HEK293 (cell line): Measurements from ENCODE around the gene RBMS3.

Experiments
- CTCF ChIA-PET: fragments of 350-600 bp; formaldehyde crosslinking; extraction: SDS; loops from one replicate; lab custom pipeline; 2021; ENCODE audit warnings: antibody characterized with exemption; lab: Yijun Ruan, JAX
- POLR2A ChIA-PET: fragments of 300-600 bp; formaldehyde crosslinking; extraction: SDS; loops from one replicate; lab custom pipeline; 2020; ENCODE audit warnings: antibody characterized with exemption, inconsistent platforms; lab: Yijun Ruan, JAX
- H3K27ac ChIP-seq: fragments of 200-500 bp; sonication (Bioruptor generic); 2 replicates; pipeline ENCODE4 v1.5.1; 2014; ENCODE audit warnings: low read depth, low read length, control low read depth, inconsistent platforms; ENCODE audit errors: extremely low read depth
- H3K36me3 ChIP-seq, 2 experiments: fragments of 200-500 bp in 1 of 2; sonication (Bioruptor generic) in 1 of 2; 1 replicate in 1 of 2; 2 replicates in 1 of 2; pipeline ENCODE4 v1.5.1; 2014 to 2017; ENCODE audit warnings: inconsistent platforms in 2 of 2, low read length in 2 of 2; ENCODE audit not compliant: control insufficient read depth in 2 of 2, insufficient read depth in 1 of 2
- H3K4me1 ChIP-seq: fragments of 200-500 bp; sonication (Bioruptor generic); 2 replicates; pipeline ENCODE4 v1.5.1; 2014; ENCODE audit warnings: mild to moderate bottlenecking, low read length, inconsistent platforms; ENCODE audit not compliant: control insufficient read depth, insufficient read depth
- H3K4me3 ChIP-seq: 2 replicates; pipeline ENCODE4 v1.5.1; 2011; ENCODE audit warnings: low read depth, mild to moderate bottlenecking, control low read depth, low read length, moderate library complexity
- H3K9me3 ChIP-seq: fragments of 200-500 bp; sonication (Bioruptor generic); 2 replicates; pipeline ENCODE4 v1.5.1; 2014; ENCODE audit warnings: low read depth, low read length, inconsistent platforms; ENCODE audit not compliant: control insufficient read depth, insufficient read depth
- FEZF1 ChIP-seq: fragments of 450-650 bp; formaldehyde crosslinking; IDR thresholded peaks from 2 replicates; pipeline ENCODE4 v1.5.1; 2016; ENCODE audit warnings: missing biosample characterization, missing genetic modification characterization
- GLIS1 ChIP-seq: fragments of 450-650 bp; formaldehyde crosslinking; IDR thresholded peaks from 2 replicates; pipeline ENCODE4 v1.5.1; 2016; ENCODE audit warnings: missing biosample characterization, missing genetic modification characterization
- GLIS2 ChIP-seq: fragments of 450-650 bp; formaldehyde crosslinking; IDR thresholded peaks from 2 replicates; pipeline ENCODE4 v1.5.1; 2016; ENCODE audit warnings: missing biosample characterization, missing genetic modification characterization
- INSM2 ChIP-seq: fragments of 450-650 bp; formaldehyde crosslinking; IDR thresholded peaks from 2 replicates; pipeline ENCODE4 v1.5.1; 2016; ENCODE audit warnings: missing biosample characterization, missing genetic modification characterization
- KLF8 ChIP-seq: fragments of 450-650 bp; formaldehyde crosslinking; IDR thresholded peaks from 2 replicates; pipeline ENCODE4 v1.5.1; 2016; ENCODE audit warnings: missing biosample characterization, missing genetic modification characterization
- KLF9 ChIP-seq: fragments of 450-650 bp; formaldehyde crosslinking; IDR thresholded peaks from 2 replicates; pipeline ENCODE4 v1.5.1; 2016; ENCODE audit warnings: missing biosample characterization, missing genetic modification characterization, low read depth
- MZF1 ChIP-seq: fragments of 450-650 bp; formaldehyde crosslinking; IDR thresholded peaks from 2 replicates; pipeline ENCODE4 v1.5.1; 2017; ENCODE audit warnings: missing biosample characterization, missing genetic modification characterization, borderline replicate concordance
- PRDM10 ChIP-seq: fragments of 450-650 bp; formaldehyde crosslinking; IDR thresholded peaks from 2 replicates; pipeline ENCODE4 v1.5.1; 2016; ENCODE audit warnings: missing biosample characterization, missing genetic modification characterization
- PRDM4 ChIP-seq: fragments of 450-650 bp; formaldehyde crosslinking; IDR thresholded peaks from 2 replicates; pipeline ENCODE4 v1.5.1; 2017; ENCODE audit warnings: missing biosample characterization, missing genetic modification characterization
- PRDM6 ChIP-seq: fragments of 450-650 bp; formaldehyde crosslinking; IDR thresholded peaks from 2 replicates; pipeline ENCODE4 v1.5.1; 2017; ENCODE audit warnings: missing biosample characterization, missing genetic modification characterization
- SP7 ChIP-seq: fragments of 450-650 bp; formaldehyde crosslinking; IDR thresholded peaks from 2 replicates; pipeline ENCODE4 v1.5.1; 2016; ENCODE audit warnings: missing biosample characterization, missing genetic modification characterization
- WT1 ChIP-seq: fragments of 450-650 bp; formaldehyde crosslinking; IDR thresholded peaks from 2 replicates; pipeline ENCODE4 v1.5.1; 2016; ENCODE audit warnings: missing biosample characterization, missing genetic modification characterization
- ZBTB20 ChIP-seq: fragments of 450-650 bp; formaldehyde crosslinking; IDR thresholded peaks from 2 replicates; pipeline ENCODE4 v1.5.1; 2016; ENCODE audit warnings: missing biosample characterization, missing genetic modification characterization
- ZNF350 ChIP-seq: fragments of 450-650 bp; formaldehyde crosslinking; IDR thresholded peaks from 2 replicates; pipeline ENCODE4 v1.5.0; 2017; ENCODE audit warnings: missing biosample characterization, mild to moderate bottlenecking, missing genetic modification characterization
- ZNF394 ChIP-seq: fragments of 450-650 bp; formaldehyde crosslinking; IDR thresholded peaks from 2 replicates; pipeline ENCODE4 v1.5.1; 2016; ENCODE audit warnings: missing biosample characterization, missing genetic modification characterization, mild to moderate bottlenecking, moderate library complexity, borderline replicate concordance
- ZNF398 ChIP-seq: fragments of 450-650 bp; formaldehyde crosslinking; IDR thresholded peaks from 2 replicates; pipeline ENCODE4 v1.5.1; 2017; ENCODE audit warnings: missing biosample characterization, missing genetic modification characterization
- ZNF416 ChIP-seq: fragments of 450-650 bp; formaldehyde crosslinking; IDR thresholded peaks from 2 replicates; pipeline ENCODE4 v1.5.1; 2016; ENCODE audit warnings: missing biosample characterization, missing genetic modification characterization
- ZNF423 ChIP-seq: fragments of 450-650 bp; formaldehyde crosslinking; IDR thresholded peaks from 2 replicates; pipeline ENCODE4 v1.5.1; 2016; ENCODE audit warnings: missing biosample characterization, missing genetic modification characterization
- ZNF473 ChIP-seq: fragments of 450-650 bp; formaldehyde crosslinking; IDR thresholded peaks from 2 replicates; pipeline ENCODE4 v1.5.1; 2017; ENCODE audit warnings: missing biosample characterization, missing genetic modification characterization
- ZNF561 ChIP-seq: fragments of 450-650 bp; IDR thresholded peaks from 2 replicates; pipeline ENCODE4 v1.5.1; 2018; ENCODE audit warnings: missing biosample characterization, missing genetic modification characterization, borderline replicate concordance
- ZNF664 ChIP-seq: fragments of 450-650 bp; formaldehyde crosslinking; IDR thresholded peaks from 2 replicates; pipeline ENCODE4 v1.5.1; 2016; ENCODE audit warnings: missing biosample characterization, missing genetic modification characterization
- ZNF707 ChIP-seq: fragments of 450-650 bp; formaldehyde crosslinking; IDR thresholded peaks from 2 replicates; pipeline ENCODE4 v1.5.1; 2016; ENCODE audit warnings: missing biosample characterization, missing genetic modification characterization
- ZNF843 ChIP-seq: fragments of 450-650 bp; formaldehyde crosslinking; IDR thresholded peaks from 2 replicates; pipeline ENCODE4 v1.5.1; 2016; ENCODE audit warnings: missing biosample characterization, missing genetic modification characterization
- ZXDB ChIP-seq: fragments of 450-650 bp; formaldehyde crosslinking; IDR thresholded peaks from 2 replicates; pipeline ENCODE4 v1.5.1; 2016; ENCODE audit warnings: missing biosample characterization, missing genetic modification characterization

RBMS3 gene

GRCh38 chr3:29249829-29250345, 31.0 kb upstream of the RBMS3 start (continued):
- TF ChIP-seq PRDM4 (tag by site-specific recombination) (no peak), INSM2 (no peak)

- POLR2A ChIA-PET, result no interaction called here
- no peak overlapping the region for H3K4me3 ChIP-seq
These were observed 24.8 kb upstream of the RBMS3 start for GRCh38 chr3:29255854-29256696.

More at GRCh38 chr3:29255854-29256696, 24.8 kb upstream of the RBMS3 start:
- H3K36me3 ChIP-seq, result no peaks in the 10 kb centered on the region
- H3K4me1 ChIP-seq, result peaks cover 3% of the 10 kb centered on the region; the same call in 1 of the 2 replicates
- no peak overlapping the region; the same call in 1 of the 2 replicates for H3K27ac ChIP-seq
- CTCF ChIA-PET, result no interaction called here
- no peaks in the 10 kb centered on the region for H3K9me3 ChIP-seq
- TF ChIP-seq PRDM6 (tag by site-specific recombination), result 0 out of 2 replicates have a peak, but pooled peaks have one; percentile 22
- TF ChIP-seq ZNF664 (tag by site-specific recombination), result no peak
- no peak for TF ChIP-seq MZF1 (tag by site-specific recombination)
- TF ChIP-seq ZBTB20 (tag by site-specific recombination), result no peak
- TF ChIP-seq ZNF561, result peak; percentile 37; the same call in 1 of the 2 replicates
- TF ChIP-seq ZNF707 (tag by site-specific recombination), result no peak
- TF ChIP-seq ZNF394 (tag by site-specific recombination), result peak; percentile 60; the same call in 1 of the 2 replicates
- peak; percentile 31; the same call in 1 of the 2 replicates for TF ChIP-seq SP7 (tag by site-specific recombination)
- peak; percentile 85 for TF ChIP-seq ZNF350 (tag by site-specific recombination)
- no peak for TF ChIP-seq ZNF398 (tag by site-specific recombination)
- TF ChIP-seq PRDM10, result peak; percentile 24; the same call in 1 of the 2 replicates
- TF ChIP-seq FEZF1, result peak; percentile 68
- no peak for TF ChIP-seq GLIS2 (tag by site-specific recombination)
- no peak for TF ChIP-seq ZNF423
- peak; percentile 87 for TF ChIP-seq ZXDB
- TF ChIP-seq ZNF416, result no peak
- peak; percentile 69; the same call in 1 of the 2 replicates for TF ChIP-seq ZNF843 (tag by site-specific recombination)
- TF ChIP-seq GLIS1 (tag by site-specific recombination), result no peak
- no peak for TF ChIP-seq ZNF473 (tag by site-specific recombination)
- TF ChIP-seq KLF9 (tag by site-specific recombination), result no peak
- TF ChIP-seq KLF8 (tag by site-specific recombination), result peak; percentile 80
- no peak for TF ChIP-seq WT1 (tag by site-specific recombination)
